Measurements from ENCODE around the gene FAM107B. TPM values are rescaled to one million over a fixed set of nuclear protein-coding genes. Genes with fewer than 3 reads are reported as not detected.

The FAM107B gene
- total and polyA plus RNA-seq, 2 of the 4 experiments (the other 2 are of a cell fraction) = 26.4 to 27.1 TPM

GRCh38 chr10:14618674-14619073 lies 156.0 kb downstream of the FAM107B start:
- in situ Hi-C loops (cut with MboI; ENCODE audit: low sequenced_read_pairs) = no loop called here
- Histone ChIP-seq H4K5ac (ENCODE audit: low read depth, low read length) (no peak overlapping the region), H3K9me1 (ENCODE audit: insufficient read depth, low read length) (no peaks in the 10 kb centered on the region; the same call in 1 of the 2 replicates), H3K4ac (ENCODE audit: low read depth, low read length) (no peak overlapping the region), H3K27ac (ENCODE audit: insufficient read depth, low read length) (no peak overlapping the region), H2AFZ (replicated peaks; ENCODE audit: low read length, poor library complexity) (no peak overlapping the region), H3K4me1 (ENCODE audit: control insufficient read depth, insufficient read depth, low read length) (peaks cover 6% of the 10 kb centered on the region; the same call in 1 of the 2 replicates), H3K56ac (ENCODE audit: extremely low read depth, insufficient read depth, low read length) (no peak overlapping the region), H2AK5ac (ENCODE audit: low read depth, low read length) (0 out of 2 replicates have a peak overlapping the region, but pooled peaks have one; percentile 12), H3K27me3 (ENCODE audit: control insufficient read depth, insufficient read depth, low read length) (no peaks in the 10 kb centered on the region), H3K4me3 (ENCODE audit: insufficient read depth, low read depth, low read length) (no peak overlapping the region), H2BK20ac (ENCODE audit: low read depth, low read length) (no peak overlapping the region), H3K4me2 (ENCODE audit: low read depth, low read length) (no peak overlapping the region), H4K8ac (ENCODE audit: low read depth in 2 of 2, low read length in 2 of 2) (no peak overlapping the region), H3K79me1 (ENCODE audit: low read depth in 1 of 2, low read length in 2 of 2) (no peaks in the 10 kb centered on the region), H2BK5ac (ENCODE audit: low read depth, low read length, poor library complexity, severe bottlenecking) (no peak overlapping the region), H3K9me3 (ENCODE audit: control insufficient read depth, insufficient read depth, low read length) (no peaks in the 10 kb centered on the region), H2BK120ac (ENCODE audit: low read depth, low read length) (no peak overlapping the region), H4K91ac (ENCODE audit: insufficient read depth, low read depth, low read length) (peak overlapping the region; percentile 12; the same call in 1 of the 2 replicates), H3K9ac (ENCODE audit: low read depth, low read length) (no peak overlapping the region), H3K14ac (replicated peaks; ENCODE audit: low read depth, low read length) (no peak overlapping the region), H3K18ac (ENCODE audit: low read depth, low read length) (no peak overlapping the region), H2AK9ac (replicated peaks; ENCODE audit: low read depth, low read length, poor library complexity) (no peak overlapping the region), H3K23ac (ENCODE audit: low read depth, low read length) (no peak overlapping the region), H4K20me1 (ENCODE audit: insufficient read depth, low read length) (no peaks in the 10 kb centered on the region), H2BK15ac (ENCODE audit: low read depth, low read length) (peak overlapping the region; percentile 28; the same call in 1 of the 3 replicates), H3K36me3 (ENCODE audit: control insufficient read depth, insufficient read depth, low read length) (no peaks in the 10 kb centered on the region)
- BruUV-seq (replicated peaks) = no TSS peak
- dilution Hi-C loops (cut with HindIII; ENCODE audit: low sequenced_read_pairs, unreplicated experiment) = no loop called here
- WGBS, 2 experiments (ENCODE audit: extremely low coverage in 2 of 2, insufficient read length in 1 of 2) = 100% methylated on average over 4 of the region's 7 CpGs; no CpG with 5 or more reads in 1 of the 2 experiments
- DNase-seq = no peak
- ChIA-PET CTCF (no interaction called here), POLR2A (ENCODE audit: unreplicated experiment) (no interaction called here)
- no peak for ATAC-seq (ENCODE audit: low read depth)
- intact Hi-C loops (cut with micrococcal nuclease) = loop anchor here (5.0 kb wide), 1 partner anchor 34 kb away; no protein-coding TSS in a partner anchor
- TF ChIP-seq RCOR1 (IDR thresholded peaks at IDR 0.05; ENCODE audit: insufficient replicate concordance, low read length) (no peak), BHLHE40 (IDR thresholded peaks at IDR 0.05; ENCODE audit: low read depth, low read length) (no peak), CHD1 (IDR thresholded peaks at IDR 0.05; ENCODE audit: low read depth, low read length) (no peak), SMC3 (IDR thresholded peaks at IDR 0.05; ENCODE audit: low read depth, low read length) (no peak)

All from IMR-90 (cell line).